ENCODE measurements around the gene TMC3.

TMC3 gene

GRCh38 chr15:81285461-81285860 lies 88.6 kb downstream of the TMC3 start:
- TF ChIP-seq, protein P1, sequence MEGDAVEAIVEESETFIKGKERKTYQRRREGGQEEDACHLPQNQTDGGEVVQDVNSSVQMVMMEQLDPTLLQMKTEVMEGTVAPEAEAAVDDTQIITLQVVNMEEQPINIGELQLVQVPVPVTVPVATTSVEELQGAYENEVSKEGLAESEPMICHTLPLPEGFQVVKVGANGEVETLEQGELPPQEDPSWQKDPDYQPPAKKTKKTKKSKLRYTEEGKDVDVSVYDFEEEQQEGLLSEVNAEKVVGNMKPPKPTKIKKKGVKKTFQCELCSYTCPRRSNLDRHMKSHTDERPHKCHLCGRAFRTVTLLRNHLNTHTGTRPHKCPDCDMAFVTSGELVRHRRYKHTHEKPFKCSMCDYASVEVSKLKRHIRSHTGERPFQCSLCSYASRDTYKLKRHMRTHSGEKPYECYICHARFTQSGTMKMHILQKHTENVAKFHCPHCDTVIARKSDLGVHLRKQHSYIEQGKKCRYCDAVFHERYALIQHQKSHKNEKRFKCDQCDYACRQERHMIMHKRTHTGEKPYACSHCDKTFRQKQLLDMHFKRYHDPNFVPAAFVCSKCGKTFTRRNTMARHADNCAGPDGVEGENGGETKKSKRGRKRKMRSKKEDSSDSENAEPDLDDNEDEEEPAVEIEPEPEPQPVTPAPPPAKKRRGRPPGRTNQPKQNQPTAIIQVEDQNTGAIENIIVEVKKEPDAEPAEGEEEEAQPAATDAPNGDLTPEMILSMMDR (IDR thresholded peaks at IDR 0.05; ENCODE audit: low read depth, low read length), result no peak
- no peak overlapping the region for H3K4me3 ChIP-seq (ENCODE audit: low read depth, low read length)

DNA sequence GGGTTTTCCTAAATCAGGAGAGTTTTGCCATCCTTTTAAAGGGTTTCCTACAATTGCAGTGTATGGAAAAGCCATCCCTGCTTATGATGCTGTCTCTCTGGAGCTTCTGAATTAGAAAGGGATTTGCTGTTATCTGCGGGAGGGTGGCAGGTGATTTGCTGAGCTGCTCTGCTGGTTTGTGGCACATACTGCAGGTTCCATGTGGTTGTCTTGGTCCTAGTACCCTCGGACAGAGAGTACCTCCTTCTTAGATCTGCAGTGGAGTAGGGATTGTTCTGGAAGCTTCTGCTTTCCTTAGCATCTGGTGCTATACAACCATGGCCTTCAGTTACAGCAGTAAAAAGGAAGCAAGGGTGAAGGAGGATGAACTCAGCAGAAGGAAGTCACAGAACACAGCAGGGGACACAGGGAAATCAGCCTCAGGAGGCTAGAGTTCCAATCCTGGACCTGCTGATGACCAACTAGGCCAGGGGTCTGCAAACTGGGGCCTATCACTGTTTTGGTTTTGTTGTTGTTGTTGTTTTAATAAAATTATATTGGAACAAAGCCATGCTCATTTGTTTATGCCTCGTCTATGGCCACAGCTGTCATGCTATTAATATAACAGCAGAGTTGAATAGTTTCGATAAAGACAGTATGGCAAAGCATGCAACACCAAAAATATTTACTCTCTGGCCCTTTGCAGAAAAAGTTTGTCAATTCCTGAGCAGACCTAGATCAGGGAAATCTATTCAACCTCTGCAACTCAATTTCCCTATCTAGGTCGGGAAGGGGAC lies 89.6 kb downstream of the TMC3 start:
- TF ChIP-seq, protein P1 (IDR thresholded peaks at IDR 0.05; ENCODE audit: low read depth, low read length), result no peak
- no peak overlapping the region for H3K4me3 ChIP-seq (ENCODE audit: low read depth, low read length)

DNA sequence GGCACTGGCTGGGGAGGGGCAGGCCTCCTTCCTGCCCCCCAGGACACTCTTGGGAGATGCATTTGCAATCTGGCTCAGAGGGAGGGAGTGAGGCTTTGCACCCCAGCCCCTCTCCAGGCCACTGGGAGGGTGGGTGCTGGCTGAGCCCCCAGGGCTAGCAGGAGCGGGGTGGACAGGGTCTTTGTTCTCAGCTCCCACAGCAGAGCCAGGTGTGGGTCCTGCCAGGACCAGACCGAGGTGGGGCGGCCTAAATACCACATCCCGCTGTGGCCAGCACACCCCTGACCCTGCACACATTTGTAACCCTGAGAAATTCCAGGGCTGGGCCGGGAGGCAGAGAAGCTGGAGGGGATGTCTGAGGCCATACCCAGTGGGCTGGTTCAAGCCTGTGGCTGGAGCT lies 91.1 kb downstream of the TMC3 start:
- H3K4me3 ChIP-seq (ENCODE audit: low read depth, low read length), result no peak overlapping the region
- TF ChIP-seq, protein P1 (IDR thresholded peaks at IDR 0.05; ENCODE audit: low read depth, low read length), result no peak

- TF ChIP-seq, protein P1 (IDR thresholded peaks at IDR 0.05; ENCODE audit: low read depth, low read length), result no peak
- H3K4me3 ChIP-seq (ENCODE audit: low read depth, low read length), result no peak overlapping the region
These were observed 91.5 kb downstream of the TMC3 start for GRCh38 chr15:81282606-81282895.

- TF ChIP-seq, protein P1 (IDR thresholded peaks at IDR 0.05; ENCODE audit: low read depth, low read length), result no peak
- H3K4me3 ChIP-seq (ENCODE audit: low read depth, low read length), result no peak overlapping the region
These were observed 92.0 kb downstream of the TMC3 start for GRCh38 chr15:81281766-81282605.

GRCh38 chr15:81281456-81281735 lies 92.6 kb downstream of the TMC3 start:
- TF ChIP-seq, protein P1 (IDR thresholded peaks at IDR 0.05; ENCODE audit: low read depth, low read length), result no peak
- no peak overlapping the region for H3K4me3 ChIP-seq (ENCODE audit: low read depth, low read length)
